H9 (cell line): ENCODE data around the gene PIEZO2. TPM values are rescaled to one million over a fixed set of nuclear protein-coding genes. Genes with fewer than 3 reads are reported as not detected.

Experiments used
- DNase-seq: peaks from one replicate; pipeline ENCODE4 v3.0.0-alpha.2; 2017
- H2AFZ ChIP-seq: one replicate; pipeline ENCODE4 v1.6.1; 2013; ENCODE audit warnings: mild to moderate bottlenecking, low read length, control low read depth, moderate library complexity
- H2AK5ac ChIP-seq: 2 replicates; pipeline ENCODE4 v1.6.1; 2013; ENCODE audit warnings: low read length, control low read depth, mixed read lengths; ENCODE audit not compliant: insufficient read length
- H2BK120ac ChIP-seq: one replicate; pipeline ENCODE4 v1.6.1; 2013; ENCODE audit warnings: low read depth, mild to moderate bottlenecking, low read length, control low read depth, inconsistent platforms; ENCODE audit not compliant: poor library complexity, severe bottlenecking
- H2BK12ac ChIP-seq: 2 replicates; pipeline ENCODE4 v1.6.1; 2013; ENCODE audit warnings: low read length, control low read depth, mixed read lengths, low read depth; ENCODE audit not compliant: insufficient read length
- H2BK15ac ChIP-seq: 2 replicates; pipeline ENCODE4 v1.6.1; 2013; ENCODE audit warnings: low read depth, low read length, control low read depth
- H2BK20ac ChIP-seq: one replicate; pipeline ENCODE4 v1.6.1; 2013; ENCODE audit warnings: low read depth, mild to moderate bottlenecking, low read length, control low read depth, inconsistent platforms; ENCODE audit not compliant: poor library complexity, severe bottlenecking
- H2BK5ac ChIP-seq: 2 replicates; pipeline ENCODE4 v1.6.1; 2013; ENCODE audit warnings: low read length, control low read depth, mixed read lengths; ENCODE audit not compliant: insufficient read length
- H3K14ac ChIP-seq: 2 replicates; pipeline ENCODE4 v1.6.1; 2013; ENCODE audit warnings: low read length, control low read depth; ENCODE audit not compliant: insufficient read depth
- H3K18ac ChIP-seq: 2 replicates; pipeline ENCODE4 v1.6.1; 2013; ENCODE audit warnings: low read depth, mild to moderate bottlenecking, mixed read lengths, low read length, control low read depth; ENCODE audit not compliant: insufficient read length
- H3K23ac ChIP-seq: 2 replicates; pipeline ENCODE4 v1.6.1; 2013; ENCODE audit warnings: low read length, control low read depth, mixed read lengths, low read depth; ENCODE audit not compliant: insufficient read length
- H3K23me2 ChIP-seq: 2 replicates; pipeline ENCODE4 v1.6.1; 2013; ENCODE audit warnings: low read depth, mild to moderate bottlenecking, mixed read lengths, low read length, control low read depth; ENCODE audit not compliant: insufficient read length, poor library complexity, severe bottlenecking
- H3K27ac ChIP-seq: 2 replicates; pipeline ENCODE4 v1.5.1; 2013; ENCODE audit warnings: low read length, control low read depth, mixed read lengths, low read depth; ENCODE audit not compliant: insufficient read length
- H3K27me3 ChIP-seq: 2 replicates; pipeline ENCODE4 v1.6.1; 2013; ENCODE audit warnings: low read length, control low read depth, inconsistent platforms; ENCODE audit not compliant: insufficient read depth
- H3K4ac ChIP-seq: 2 replicates; pipeline ENCODE4 v1.6.1; 2013; ENCODE audit warnings: low read depth, mild to moderate bottlenecking, control low read depth, inconsistent platforms, low read length, moderate library complexity
- H3K4me1 ChIP-seq: 2 replicates; pipeline ENCODE4 v1.6.1; 2013; ENCODE audit warnings: low read length, control low read depth, inconsistent platforms; ENCODE audit not compliant: insufficient read depth
- H3K4me2 ChIP-seq: 2 replicates; pipeline ENCODE4 v1.6.1; 2013; ENCODE audit warnings: low read length, control low read depth, mixed read lengths; ENCODE audit not compliant: insufficient read length, insufficient read depth
- H3K56ac ChIP-seq: 2 replicates; pipeline ENCODE4 v1.6.1; 2013; ENCODE audit warnings: low read depth, mild to moderate bottlenecking, mixed read lengths, low read length, control low read depth; ENCODE audit not compliant: insufficient read length
- H3K79me1 ChIP-seq: 2 replicates; pipeline ENCODE4 v1.6.1; 2013; ENCODE audit warnings: low read depth, mild to moderate bottlenecking, moderate library complexity, low read length, control low read depth, inconsistent platforms; ENCODE audit not compliant: insufficient read depth, poor library complexity, severe bottlenecking
- H3K79me2 ChIP-seq: 2 replicates; pipeline ENCODE4 v1.6.1; 2013; ENCODE audit warnings: low read length, control low read depth, inconsistent platforms; ENCODE audit not compliant: insufficient read depth
- H3K9ac ChIP-seq: 2 replicates; pipeline ENCODE4 v1.6.1; 2013; ENCODE audit warnings: low read length, control low read depth, mixed read lengths; ENCODE audit not compliant: insufficient read length; ENCODE audit errors: extremely low read depth
- H3K9me3 ChIP-seq: one replicate; pipeline ENCODE4 v1.6.1; 2013; ENCODE audit warnings: low read depth, low read length, inconsistent platforms; ENCODE audit not compliant: control insufficient read depth
- H3T11ph ChIP-seq: one replicate; pipeline ENCODE4 v1.6.1; 2013; ENCODE audit warnings: mild to moderate bottlenecking, low read length, control low read depth, inconsistent platforms
- H4K20me1 ChIP-seq: one replicate; pipeline ENCODE4 v1.6.1; 2013; ENCODE audit not compliant: control insufficient read depth, insufficient read length, insufficient read depth
- H4K5ac ChIP-seq: 2 replicates; pipeline ENCODE4 v1.6.1; 2013; ENCODE audit warnings: low read depth, mild to moderate bottlenecking, mixed read lengths, low read length, control low read depth; ENCODE audit not compliant: insufficient read length
- H4K8ac ChIP-seq: replicated peaks from 2 replicates; pipeline ENCODE4 v1.6.1; 2013; ENCODE audit warnings: low read length, control low read depth, mixed read lengths, low read depth; ENCODE audit not compliant: insufficient read length
- H4K91ac ChIP-seq: 2 replicates; pipeline ENCODE4 v1.6.1; 2013; ENCODE audit warnings: low read depth, mild to moderate bottlenecking, moderate library complexity, mixed read lengths, low read length, control low read depth; ENCODE audit not compliant: insufficient read length
- H3K27ac Mint-ChIP-seq, 3 experiments: 2 replicates in 2 of 3; 3 replicates in 1 of 3; pipeline ENCODE4 v1.8.0; 2020 to 2021; ENCODE audit warnings: mixed read lengths in 3 of 3, mild to moderate bottlenecking in 1 of 3, moderate library complexity in 1 of 3
- H3K27me3 Mint-ChIP-seq: 2 replicates; pipeline ENCODE4 v1.8.0; 2021; ENCODE audit warnings: low read depth, mild to moderate bottlenecking, moderate library complexity, mixed read lengths
- H3K36me3 Mint-ChIP-seq, 3 experiments: 2 replicates in 2 of 3; 3 replicates in 1 of 3; pipeline ENCODE4 v1.8.0; 2020 to 2021; ENCODE audit warnings: low read depth in 3 of 3, mixed read lengths in 3 of 3; ENCODE audit not compliant: insufficient read depth in 1 of 3
- H3K4me1 Mint-ChIP-seq, 2 experiments: 2 replicates each; pipeline ENCODE4 v1.8.0; 2020; ENCODE audit warnings: mixed read lengths in 2 of 2
- H3K4me3 Mint-ChIP-seq, 2 experiments: 2 replicates in 1 of 2; 3 replicates in 1 of 2; pipeline ENCODE4 v1.8.0; 2020 to 2021; ENCODE audit warnings: mild to moderate bottlenecking in 2 of 2, mixed read lengths in 2 of 2, moderate library complexity in 1 of 2
- H3K9me3 Mint-ChIP-seq, 2 experiments: 2 replicates in 1 of 2; 3 replicates in 1 of 2; pipeline ENCODE4 v1.8.0; 2020; ENCODE audit warnings: mild to moderate bottlenecking in 2 of 2, mixed read lengths in 2 of 2, moderate library complexity in 1 of 2
- whole genome bisulfite sequencing: extraction: QIAGEN DNeasy Blood & Tissue Kit; methylation state at CpG from one replicate; pipeline ENCODE4 v1.1.7; 2013; ENCODE audit warnings: missing lambda C conversion rate, low lambda C conversion rate, mixed read lengths; ENCODE audit not compliant: insufficient read length; ENCODE audit errors: extremely low coverage; 5-methylcytosine and 5-hydroxymethylcytosine counted together
- total RNA-seq: library from RNA; stranded (reverse); gene quantifications from 2 replicates; pipeline ENCODE4 v1.2.1, GENCODE V29; 2021
- TF ChIP-seq, protein P1 (sequence below): fragments of 200-600 bp; sonication (generic); conservative IDR thresholded peaks from 3 replicates; pipeline ENCODE4 v1.8.0; 2021; ENCODE audit warnings: antibody characterized with exemption, mild to moderate bottlenecking

PIEZO2 gene
- total RNA-seq, 1 experiment from 2014 or later: 3.9 TPM

DNA sequence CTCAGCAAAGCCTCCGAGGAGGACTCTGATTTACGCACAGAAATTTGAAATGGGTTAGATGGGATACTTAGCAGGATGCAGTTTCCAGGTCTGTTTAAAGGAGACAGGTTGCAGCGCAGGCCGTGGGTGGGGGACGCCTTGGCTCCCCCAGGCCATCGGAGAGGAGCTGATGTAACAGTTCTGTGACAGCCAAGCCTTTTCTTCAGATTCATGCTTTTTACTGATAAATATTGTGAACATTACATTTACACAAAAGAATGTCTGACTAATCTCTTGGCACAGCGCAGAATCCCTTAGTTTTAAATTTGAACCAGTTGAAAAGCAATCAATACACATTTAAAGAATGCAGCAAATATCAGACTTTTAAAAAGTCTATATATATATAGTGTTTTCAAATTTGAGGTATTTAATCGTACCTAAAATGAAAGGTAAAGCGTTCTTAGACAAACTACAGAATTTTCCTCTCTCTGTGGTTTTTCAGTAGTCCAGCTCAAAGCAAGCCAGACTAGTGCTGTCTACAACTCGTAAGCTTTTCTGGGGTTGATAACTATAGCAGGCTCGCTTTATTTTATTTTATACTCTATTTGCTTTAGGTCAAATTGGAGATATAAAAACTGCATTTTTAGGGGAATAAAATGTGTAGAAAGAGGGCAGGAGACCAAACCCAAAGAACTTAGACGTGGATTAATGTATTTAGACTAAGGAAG, 221.9 kb downstream of the PIEZO2 start:
- H3K9ac ChIP-seq: no peak overlapping the region
- TF ChIP-seq, protein P1, sequence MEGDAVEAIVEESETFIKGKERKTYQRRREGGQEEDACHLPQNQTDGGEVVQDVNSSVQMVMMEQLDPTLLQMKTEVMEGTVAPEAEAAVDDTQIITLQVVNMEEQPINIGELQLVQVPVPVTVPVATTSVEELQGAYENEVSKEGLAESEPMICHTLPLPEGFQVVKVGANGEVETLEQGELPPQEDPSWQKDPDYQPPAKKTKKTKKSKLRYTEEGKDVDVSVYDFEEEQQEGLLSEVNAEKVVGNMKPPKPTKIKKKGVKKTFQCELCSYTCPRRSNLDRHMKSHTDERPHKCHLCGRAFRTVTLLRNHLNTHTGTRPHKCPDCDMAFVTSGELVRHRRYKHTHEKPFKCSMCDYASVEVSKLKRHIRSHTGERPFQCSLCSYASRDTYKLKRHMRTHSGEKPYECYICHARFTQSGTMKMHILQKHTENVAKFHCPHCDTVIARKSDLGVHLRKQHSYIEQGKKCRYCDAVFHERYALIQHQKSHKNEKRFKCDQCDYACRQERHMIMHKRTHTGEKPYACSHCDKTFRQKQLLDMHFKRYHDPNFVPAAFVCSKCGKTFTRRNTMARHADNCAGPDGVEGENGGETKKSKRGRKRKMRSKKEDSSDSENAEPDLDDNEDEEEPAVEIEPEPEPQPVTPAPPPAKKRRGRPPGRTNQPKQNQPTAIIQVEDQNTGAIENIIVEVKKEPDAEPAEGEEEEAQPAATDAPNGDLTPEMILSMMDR: no peak
- no peaks in the 10 kb centered on the region for H4K20me1 ChIP-seq
- no peak for DNase-seq
- no peak overlapping the region for H3K4ac ChIP-seq
- no peak overlapping the region for H3K4me2 ChIP-seq
- H3K4me1 ChIP-seq: peaks cover 12% of the 10 kb centered on the region; the same call in 1 of the 2 replicates
- no peaks in the 10 kb centered on the region for H3K79me1 ChIP-seq
- no CpG with 5 or more reads among the region's 12 CpGs for WGBS
- Mint-ChIP-seq H3K27ac (peak overlapping the region in 1 of 3 experiments; percentile 69; a peak in 1 of 7 replicates), H3K4me3 (no peak overlapping the region), H3K4me1 (peaks cover 65% of the 10 kb centered on the region in 2 experiments), H3K36me3 (no peaks in the 10 kb centered on the region), H3K27me3 (no peaks in the 10 kb centered on the region), H3K9me3 (no peaks in the 10 kb centered on the region)
- no peak overlapping the region for H4K8ac ChIP-seq
- H3K27me3 ChIP-seq: no peaks in the 10 kb centered on the region
- H2BK12ac ChIP-seq: no peak overlapping the region
- H2BK120ac ChIP-seq: no peak overlapping the region
- no peak overlapping the region for H3K14ac ChIP-seq
- no peaks in the 10 kb centered on the region for H3K9me3 ChIP-seq
- H4K5ac ChIP-seq: no peak overlapping the region
- H2AK5ac ChIP-seq: no peak overlapping the region
- no peaks in the 10 kb centered on the region for H3K23me2 ChIP-seq
- H2AFZ ChIP-seq: no peak overlapping the region
- H3K27ac ChIP-seq: no peak overlapping the region
- H3K18ac ChIP-seq: no peak overlapping the region
- no peak overlapping the region for H2BK5ac ChIP-seq
- H3K56ac ChIP-seq: no peak overlapping the region
- H3K23ac ChIP-seq: no peak overlapping the region
- H4K91ac ChIP-seq: no peak overlapping the region
- no peak overlapping the region for H2BK15ac ChIP-seq
- no peak overlapping the region for H3T11ph ChIP-seq
- H2BK20ac ChIP-seq: no peak overlapping the region
- no peaks in the 10 kb centered on the region for H3K79me2 ChIP-seq
